HG03095 (cell line): ENCODE results near the gene GJD2.

Source experiments
- ATAC-seq: cut with Tn5 transposase; IDR thresholded peaks from one replicate; pipeline ENCODE4 v1.9.1; 2021; ENCODE audit warnings: moderate library complexity; ENCODE audit not compliant: unreplicated experiment

GJD2 gene

DNA sequence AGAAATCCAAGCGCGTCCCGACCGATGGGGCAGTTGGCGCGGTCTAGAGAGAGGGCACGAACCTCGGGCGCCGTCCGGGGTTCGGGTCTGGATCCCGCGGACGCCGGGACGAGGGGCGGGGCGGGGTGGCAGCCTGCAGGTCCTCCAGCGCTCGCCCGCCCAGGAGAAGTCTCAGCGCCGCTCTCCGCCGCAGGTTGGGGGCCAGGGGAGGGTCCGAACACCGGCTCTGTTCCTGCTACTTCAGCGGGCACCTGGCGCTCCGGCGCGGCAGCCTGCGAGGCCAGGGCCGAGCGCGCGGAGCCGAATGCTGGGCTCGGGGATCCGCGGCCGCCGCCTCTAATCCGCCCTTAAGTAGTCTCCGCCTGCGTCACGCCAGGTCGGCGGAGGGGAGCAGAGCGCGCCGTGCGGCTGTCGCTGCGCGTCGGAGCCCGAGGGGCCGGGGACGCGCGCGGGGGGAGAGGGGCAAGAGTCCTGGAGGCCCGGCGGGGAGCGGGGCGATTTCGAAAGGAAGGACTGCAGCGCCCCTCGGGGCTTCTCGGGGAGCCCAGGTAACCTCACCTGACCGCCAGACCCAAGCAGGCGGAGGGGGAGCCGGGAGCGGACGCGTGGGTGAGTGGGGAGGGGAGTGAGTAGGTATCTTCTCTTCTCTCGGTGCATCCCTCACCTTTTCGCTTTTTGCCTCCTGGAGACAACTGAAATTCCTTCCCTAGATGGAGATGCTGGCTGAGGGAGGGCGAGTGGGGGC, at the start of gene GJD2:
Gene GJD2 (minus strand): TSS at position 325 of the 745 bp plus-strand sequence. CDS start 510 bp downstream, outside the sequence.
- no peak for ATAC-seq

DNA sequence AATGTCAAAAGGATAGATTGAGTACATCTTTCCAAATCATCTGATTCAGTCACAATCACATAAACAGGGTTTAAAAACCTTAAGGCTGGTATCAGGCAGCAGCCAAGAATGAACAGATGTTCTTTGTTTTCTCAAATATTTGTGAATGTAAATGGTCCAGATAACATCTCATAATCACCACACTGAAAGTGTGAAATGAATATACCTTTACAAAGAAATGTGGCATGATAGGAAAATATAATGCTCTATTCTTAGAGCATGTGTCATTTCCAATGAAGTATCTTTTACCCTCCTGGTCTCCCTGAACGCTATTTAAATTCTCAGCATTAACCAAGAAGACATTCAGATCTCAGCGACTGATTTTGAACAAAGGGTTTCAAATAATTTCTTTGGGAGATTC, 49.3 kb upstream of the GJD2 start:
- no peak for ATAC-seq

DNA sequence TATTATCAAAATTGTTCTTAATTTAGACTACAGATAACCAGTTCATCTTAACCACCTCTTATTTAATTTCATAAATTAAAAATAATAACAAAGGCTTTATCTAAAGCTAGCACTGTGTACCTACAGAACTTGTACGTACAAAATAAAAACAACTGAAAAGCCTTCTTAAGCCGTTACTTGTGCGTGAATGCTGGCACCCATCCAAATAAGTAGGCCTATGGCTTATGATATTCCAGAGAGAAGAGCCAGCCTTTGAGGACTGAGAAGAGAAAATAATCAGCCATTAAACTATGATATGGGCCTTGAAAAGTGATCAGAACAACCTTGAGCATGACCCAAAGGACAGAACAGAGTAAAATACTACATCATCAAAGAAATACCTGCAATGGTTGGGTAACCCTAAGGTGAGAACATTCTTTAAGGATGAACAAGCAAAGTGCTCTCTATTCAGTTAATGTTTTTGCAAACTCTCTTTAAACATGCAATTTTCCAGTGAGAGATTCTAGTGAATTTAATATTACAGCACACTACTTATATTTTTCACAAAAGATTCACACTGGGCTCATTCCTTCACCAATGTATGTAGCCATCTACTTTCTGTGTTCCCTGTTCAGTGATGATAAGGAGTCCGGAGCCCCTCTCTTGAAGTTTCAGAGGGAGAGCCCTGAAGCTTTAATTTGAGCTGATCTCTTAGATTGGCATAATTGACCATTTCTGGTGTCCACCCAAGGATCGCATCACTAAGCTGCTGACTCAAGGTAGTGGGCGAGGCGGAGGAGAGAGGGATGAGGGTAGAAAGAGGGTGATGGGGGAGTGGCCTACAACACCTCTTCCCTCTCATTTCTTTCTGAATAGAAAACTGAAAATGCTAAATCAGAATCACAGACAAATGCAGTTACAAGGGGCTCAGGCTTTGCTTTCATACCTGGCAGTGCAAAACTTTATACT, 48.3 kb upstream of the GJD2 start:
- no peak for ATAC-seq

DNA sequence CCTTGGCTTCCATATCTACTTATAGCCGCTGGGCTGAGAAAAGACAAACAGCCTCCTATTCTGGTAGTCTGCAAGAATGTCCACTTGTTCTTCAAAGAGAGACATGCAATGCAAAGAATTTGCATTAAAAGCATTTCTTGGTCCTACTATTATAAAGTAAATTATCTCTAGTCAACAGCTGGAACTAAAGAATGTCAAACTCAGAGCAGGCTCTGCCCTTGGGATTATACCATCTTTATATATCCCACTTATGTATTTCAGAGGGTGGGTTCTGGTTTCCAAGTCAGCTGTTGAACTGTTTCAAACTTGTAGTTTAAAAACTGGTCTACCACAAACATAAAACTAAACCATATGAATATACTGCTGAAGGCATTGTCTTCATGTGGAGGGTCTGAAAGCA, 47.6 kb upstream of the GJD2 start:
- ATAC-seq, result no peak

DNA sequence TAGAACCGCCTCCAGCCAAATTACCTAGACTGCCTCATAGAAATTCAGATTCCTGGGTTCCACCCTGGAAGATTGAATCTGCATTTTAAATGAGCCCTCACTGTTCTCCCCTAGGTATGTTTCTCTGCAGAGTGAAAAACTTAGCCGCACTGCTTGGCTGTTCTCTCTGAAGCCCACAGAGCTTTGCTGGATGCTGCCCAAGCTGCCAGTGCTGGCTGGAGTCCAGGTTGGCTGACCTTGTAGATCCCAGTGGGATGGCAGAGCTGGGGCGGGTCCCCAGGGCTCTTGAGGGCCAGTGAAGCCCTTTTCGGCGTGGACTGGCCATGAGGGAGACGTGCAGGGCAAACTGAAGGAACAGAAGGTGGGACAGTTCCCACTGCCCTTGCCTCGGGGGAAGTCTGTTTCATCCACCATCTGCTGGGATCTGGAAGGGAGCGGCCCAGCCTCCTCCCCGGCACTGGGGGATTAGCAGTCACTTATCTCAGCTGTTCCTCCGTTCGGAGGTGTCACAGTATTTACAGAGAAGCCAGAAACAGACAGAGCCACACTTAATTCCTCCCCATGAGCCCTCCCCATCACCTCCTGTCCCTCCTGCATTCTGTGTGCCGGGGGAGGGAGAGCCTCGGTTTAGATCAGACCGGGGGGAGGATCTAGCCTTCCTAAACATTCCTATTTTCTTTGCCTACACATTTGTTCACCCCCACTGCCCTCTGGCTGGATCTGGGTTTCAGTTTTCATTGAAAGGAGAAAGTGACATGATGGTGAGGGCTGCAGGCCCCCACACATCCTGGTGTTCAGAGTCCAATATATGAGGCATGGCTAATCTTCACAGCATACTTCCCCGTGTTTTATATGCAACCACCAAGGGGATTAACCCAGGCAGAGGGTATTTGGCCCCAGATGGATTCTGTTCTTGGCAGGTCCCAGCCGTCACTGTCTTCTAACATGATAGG, 44.6 kb upstream of the GJD2 start:
- ATAC-seq, result no peak

DNA sequence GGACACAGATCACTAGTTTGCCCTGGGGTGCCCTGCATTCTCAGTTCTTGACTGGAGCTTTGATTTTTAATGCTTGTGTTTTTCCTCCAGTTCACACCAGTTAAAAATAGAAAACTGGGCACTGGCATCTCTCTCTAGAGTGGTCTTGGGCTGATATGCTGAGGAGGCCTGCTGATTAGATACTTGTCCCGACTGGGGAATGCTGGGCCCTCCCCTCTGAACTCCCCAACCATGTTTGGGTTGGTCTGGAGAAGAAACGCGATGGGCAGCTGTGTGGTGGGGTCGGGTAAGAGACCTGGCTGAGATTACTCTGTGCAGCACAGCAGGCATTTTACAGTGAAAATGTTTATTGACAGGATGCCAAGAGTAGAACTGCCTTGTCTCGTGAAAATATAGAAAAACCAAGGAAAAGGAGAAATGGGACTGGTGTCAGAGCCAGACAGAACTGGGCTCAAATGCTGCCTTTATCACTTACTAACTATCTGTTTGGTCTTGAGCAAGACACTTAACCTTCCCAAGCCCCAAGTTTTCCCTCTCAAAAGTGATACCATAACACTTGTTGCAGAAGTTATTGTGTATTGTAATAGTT, 42.1 kb upstream of the GJD2 start:
- ATAC-seq, result no peak

DNA sequence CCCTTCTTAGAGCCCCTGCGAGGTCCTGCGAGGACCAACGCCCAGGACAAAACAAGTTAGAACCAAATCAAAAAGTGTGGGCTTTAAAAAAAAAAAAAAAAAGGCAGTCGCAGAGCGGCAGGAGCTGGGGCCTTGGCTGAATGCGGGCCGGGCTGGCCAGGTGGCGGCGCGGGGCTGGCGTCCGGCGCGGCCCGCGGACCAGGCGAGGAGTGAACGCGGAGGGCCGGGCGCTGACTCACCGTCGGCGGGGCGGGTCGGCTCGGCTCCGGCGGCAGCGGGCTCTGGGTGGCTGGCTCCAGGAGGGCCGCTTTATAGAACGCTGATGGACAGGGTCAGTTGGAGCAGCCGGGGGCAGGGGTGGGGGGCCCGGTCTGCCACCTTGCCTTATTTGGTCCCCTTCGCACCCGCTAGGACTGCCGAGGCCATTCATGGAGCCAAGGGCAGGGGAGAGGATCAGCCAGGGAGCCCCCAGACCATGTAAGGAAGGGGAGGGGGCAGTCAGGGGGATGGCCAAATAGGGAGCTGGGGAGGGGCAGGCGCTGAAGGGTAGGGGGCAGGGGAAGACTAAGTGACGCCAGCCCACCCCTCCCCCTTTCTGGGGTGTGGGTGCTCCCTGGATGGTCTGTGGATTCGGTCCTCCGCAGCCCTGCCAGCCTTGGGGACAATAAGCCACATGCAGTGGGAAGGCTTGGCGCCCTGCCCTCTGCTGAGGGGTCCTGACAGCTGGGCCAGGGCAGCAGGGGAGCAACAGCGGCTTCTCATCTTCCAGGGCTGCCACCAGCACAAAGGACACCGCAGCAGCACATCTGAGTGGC, 40.7 kb upstream of the GJD2 start, which contains the start of gene ACTC1:
Gene ACTC1 (minus strand): TSS at position 283 of the 815 bp plus-strand sequence. CDS start 741 bp downstream, outside the sequence.
- no peak for ATAC-seq

DNA sequence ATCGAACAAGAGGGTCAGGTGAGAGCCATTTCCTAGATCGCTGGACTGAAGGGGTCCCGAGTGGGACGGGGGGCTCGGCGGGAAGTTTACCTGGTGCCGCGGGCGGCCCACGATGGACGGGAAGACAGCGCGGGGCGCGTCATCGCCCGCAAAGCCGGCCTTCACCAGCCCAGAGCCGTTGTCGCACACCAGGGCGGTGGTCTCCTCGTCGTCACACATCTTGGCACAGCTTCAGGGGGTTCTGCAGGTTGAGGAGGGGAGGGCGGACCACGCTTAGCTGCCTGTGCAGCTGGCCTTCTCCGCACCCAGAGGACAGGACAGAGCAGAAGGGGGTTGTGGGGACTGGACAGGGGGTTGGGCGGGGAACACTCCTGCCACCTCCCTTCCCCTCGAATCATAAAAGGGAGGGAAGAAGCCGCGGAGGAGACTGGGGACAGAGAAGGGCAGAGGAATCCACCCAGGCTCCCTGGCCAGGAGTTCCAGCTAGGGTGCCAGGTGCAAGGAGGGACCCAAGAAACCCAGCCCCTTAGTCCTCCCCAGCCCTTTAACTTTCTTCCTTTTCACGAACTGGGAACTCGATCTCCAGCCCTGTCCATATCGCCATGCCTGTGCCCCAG, 39.9 kb upstream of the GJD2 start:
- no peak for ATAC-seq

DNA sequence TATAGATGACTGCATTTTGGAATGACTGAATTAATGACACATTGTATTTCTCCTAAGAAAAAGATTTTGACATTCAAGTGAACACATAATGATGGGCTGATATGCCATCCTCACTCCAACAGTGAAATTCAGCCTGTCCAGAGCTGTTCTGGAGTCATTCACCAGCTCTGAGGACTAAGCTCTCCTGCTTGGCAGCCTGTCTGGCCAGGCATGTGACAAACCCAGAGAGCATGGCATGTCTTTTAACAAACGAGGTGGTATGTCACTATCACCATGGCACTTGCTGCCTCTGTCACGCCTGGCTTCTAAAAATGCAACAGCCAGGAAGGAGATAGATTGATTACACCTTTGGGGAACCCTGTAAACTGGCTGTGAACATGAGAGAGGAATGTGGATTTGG, 39.1 kb upstream of the GJD2 start:
- ATAC-seq, result no peak

DNA sequence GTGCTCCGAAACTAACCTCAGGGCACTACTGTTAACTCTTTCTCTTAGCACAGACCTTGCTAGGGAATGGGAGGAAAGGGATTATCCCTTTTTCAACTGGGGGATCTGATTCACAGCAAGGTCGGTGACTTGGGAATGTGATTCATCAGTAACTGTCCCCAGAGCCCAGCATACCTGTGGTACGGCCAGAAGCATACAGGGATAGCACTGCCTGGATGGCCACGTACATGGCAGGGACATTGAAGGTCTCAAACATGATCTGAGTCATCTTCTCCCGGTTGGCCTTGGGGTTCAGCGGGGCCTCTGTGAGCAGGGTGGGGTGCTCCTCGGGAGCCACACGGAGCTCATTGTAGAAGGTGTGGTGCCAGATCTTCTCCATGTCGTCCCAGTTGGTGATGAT, 38.3 kb upstream of the GJD2 start:
- no peak for ATAC-seq

DNA sequence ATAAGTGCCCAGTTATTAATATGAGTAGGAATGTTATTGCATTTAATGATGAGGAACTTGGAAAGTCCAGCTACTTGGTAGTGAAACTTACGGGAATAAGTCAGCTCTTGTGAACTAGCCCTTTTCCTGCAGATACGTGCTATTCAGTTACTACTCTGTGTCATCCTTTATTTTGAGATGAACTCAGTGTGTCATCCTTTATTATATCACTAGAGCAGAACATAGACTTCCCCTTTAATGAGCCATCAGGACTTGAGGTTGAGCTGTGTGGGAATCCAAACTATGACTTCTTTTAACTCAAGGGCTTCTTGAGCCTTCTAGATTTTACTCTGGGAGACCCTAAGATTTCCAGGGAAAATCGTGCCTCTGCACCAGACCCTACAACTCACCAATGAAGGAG, 36.9 kb upstream of the GJD2 start:
- no peak for ATAC-seq

DNA sequence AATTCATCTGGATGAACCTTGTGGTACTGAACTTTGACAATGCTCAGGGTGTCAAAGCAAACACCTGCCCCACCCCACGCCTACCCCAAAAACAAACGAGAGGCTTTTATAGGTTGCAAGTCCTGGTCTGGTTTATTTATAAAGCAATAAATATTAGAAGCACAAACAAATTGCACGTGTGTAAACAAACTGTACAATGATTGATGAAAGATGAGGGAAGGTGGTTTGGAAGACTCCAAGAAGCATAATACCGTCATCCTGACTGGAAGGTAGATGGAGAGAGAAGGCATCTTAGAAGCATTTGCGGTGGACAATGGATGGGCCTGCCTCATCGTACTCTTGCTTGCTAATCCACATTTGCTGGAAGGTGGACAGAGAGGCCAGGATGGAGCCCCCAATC, 35.3 kb upstream of the GJD2 start:
- no peak for ATAC-seq

DNA sequence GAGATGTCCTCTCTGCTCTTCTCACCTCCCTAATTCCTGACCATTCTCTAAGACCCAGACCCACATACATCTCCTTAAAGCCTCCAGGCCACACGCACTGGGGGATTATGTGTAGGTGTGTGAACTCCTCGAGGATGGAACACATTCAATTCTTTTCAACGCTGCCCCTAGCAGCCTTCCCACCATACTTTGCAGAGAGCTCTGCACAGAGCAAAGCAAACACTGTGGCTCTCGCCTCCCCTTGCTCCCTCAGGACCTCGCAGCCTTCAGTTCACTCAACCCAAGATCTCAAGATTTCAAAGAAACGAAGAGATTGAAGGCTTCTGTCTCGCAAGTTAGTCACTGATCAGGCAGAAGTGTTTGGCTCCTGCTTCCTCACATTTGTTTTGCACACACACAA, 34.5 kb upstream of the GJD2 start:
- ATAC-seq, result no peak

DNA sequence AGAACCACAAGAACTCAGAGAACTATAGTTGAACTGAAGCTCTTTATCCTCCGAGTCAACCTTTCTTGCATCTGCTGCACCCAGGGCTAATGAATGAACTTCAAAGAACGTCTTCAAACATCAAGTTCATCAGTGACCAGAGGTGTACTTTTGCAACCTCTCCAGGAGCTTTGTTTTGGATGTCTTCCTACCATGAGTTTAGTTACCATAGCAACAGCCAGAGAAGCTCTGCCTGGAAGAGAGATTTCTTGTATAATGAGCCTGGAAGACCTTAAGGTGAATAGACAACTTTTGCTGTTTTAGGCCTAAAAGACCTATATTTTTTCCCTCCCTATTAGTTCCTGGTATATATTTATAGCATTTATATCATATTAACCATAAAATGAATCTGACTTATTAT, 31.4 kb upstream of the GJD2 start:
- no peak for ATAC-seq

DNA sequence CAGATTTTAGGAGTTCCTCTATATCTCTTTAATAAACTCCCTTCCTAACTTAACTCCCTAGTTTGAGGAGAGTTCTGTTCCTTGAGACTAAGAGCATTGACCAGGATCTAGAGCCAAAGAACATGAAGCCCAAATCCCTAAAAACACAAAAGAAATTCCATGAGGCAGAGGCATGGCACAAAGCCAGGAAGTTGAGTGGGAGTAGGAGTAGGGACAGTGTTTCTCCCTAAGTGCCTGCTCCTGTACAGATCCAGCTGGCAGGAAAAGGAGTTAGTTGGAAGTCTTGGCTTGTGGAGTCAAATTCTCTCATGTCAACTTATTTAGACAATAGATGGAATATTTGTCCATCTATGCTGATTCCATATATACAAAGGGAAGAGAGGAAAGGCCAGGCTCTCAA, 29.2 kb upstream of the GJD2 start:
- no peak for ATAC-seq

DNA sequence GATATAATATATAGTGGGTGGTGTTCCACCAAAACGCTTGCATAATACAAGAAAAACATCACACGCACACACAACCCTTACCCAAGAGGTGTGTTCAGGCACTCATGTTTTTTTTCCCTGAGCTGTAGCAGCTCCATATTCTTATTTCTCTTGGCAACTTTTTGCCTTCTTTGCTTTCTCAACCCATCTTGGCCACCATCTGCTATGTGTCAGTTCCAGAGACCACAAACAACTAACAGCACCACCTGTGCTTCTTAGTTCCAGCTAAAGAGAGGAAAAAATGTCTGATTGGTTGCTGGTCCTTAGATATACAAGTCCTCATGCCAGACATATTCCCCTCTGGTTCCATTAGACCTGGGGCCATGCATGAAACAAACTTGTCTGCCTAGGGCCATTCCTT, 28.6 kb upstream of the GJD2 start:
- no peak for ATAC-seq

DNA sequence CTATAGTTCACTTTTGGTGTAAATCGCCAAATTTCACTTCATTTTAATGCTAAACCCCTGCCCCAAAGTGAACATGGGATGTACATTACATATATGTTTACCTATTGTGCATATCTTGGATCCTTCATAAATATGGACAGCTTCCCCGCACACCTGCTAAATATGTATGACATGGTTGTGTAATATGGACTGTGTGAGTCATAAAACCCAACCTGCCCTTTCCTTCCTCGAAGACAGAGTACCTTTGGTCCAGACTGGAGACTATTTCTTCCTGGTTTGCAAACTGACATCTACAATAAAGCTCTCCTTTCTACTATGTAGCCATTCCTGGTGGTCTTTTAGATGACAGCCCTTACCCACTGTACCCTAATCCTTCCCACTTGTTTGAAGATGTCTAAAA, 28.1 kb upstream of the GJD2 start:
- no peak for ATAC-seq

DNA sequence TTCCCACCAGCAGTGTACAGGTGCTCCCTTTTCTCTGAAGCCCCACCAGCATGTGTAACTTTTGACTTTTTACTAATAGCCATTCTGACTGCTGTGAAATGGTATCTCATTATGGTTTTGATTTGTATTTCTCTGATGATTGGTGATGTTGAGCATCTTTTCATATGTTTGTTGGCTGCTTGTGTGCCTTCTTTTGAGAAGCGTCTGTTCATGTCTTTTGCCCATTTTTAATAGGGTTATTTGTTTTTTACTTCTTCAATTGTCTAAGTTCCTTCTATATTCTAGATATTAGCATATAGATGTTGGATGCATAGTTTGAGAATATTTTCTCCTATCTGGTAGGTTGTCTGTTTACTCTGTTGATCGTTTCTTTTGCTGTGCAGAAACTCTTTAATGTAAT, 25.9 kb upstream of the GJD2 start:
- ATAC-seq, result no peak

DNA sequence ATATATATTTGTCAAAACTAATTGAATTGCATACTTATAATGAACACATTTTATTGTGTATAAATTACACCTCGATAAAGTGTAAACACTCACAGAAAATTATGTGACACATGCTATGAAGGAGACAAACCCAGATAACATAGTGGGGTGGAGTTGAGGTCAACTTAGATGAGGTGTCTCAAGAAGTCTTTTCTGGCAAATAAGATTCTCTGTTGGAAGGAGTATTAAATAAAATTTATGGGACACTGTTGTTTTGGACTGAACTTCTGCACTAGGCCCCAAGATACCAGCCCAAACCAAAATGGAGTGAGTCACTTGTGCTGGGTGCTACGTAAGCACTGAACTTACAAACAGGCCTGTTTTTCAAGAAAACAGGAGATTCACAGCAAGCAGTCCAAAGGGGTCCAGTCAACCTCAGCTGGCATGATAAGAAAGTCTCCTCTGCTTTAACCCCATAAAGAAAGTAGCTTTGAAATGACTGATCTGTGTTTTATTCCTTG, 21.9 kb upstream of the GJD2 start:
- ATAC-seq, result no peak
